HepG2 (cell line): ENCODE data around the gene TXNRD2. TPM values are rescaled to one million over a fixed set of nuclear protein-coding genes. Genes with fewer than 3 reads are reported as not detected.

Source experiments
- BRD4 ChIP-seq: sonication (generic); formaldehyde crosslinking; IDR thresholded peaks from 2 replicates; pipeline ENCODE4 v1.4.0; 2020; ENCODE audit warnings: missing genetic modification reagents
- CCDC6 ChIP-seq: sonication (generic); formaldehyde crosslinking; IDR thresholded peaks from 2 replicates; pipeline ENCODE4 v1.8.1; 2022; ENCODE audit warnings: mild to moderate bottlenecking, missing genetic modification reagents, moderate library complexity
- EP300 ChIP-seq, 3 experiments: sonication (generic) in 1 of 3; formaldehyde crosslinking in 1 of 3; IDR thresholded peaks; 2 replicates each; pipeline versions ENCODE4 v1.5.1 to v1.6.1; 2011 to 2020; ENCODE audit warnings: low read depth in 2 of 3, low read length in 2 of 3, borderline replicate concordance in 1 of 3, improper control_type of control experiment in 1 of 3, mild to moderate bottlenecking in 1 of 3, missing genetic modification reagents in 1 of 3, moderate library complexity in 1 of 3
- HNRNPL ChIP-seq: fragments of 200-400 bp; formaldehyde crosslinking; IDR thresholded peaks from 2 replicates; pipeline ENCODE4 v1.6.1; 2017; ENCODE audit warnings: mild to moderate bottlenecking, low read depth, low read length
- MAFG ChIP-seq: sonication (generic); formaldehyde crosslinking; IDR thresholded peaks from 2 replicates; pipeline ENCODE4 v1.5.1; 2020; ENCODE audit warnings: mild to moderate bottlenecking, missing genetic modification reagents
- MED13 ChIP-seq: sonication (generic); formaldehyde crosslinking; IDR thresholded peaks from 2 replicates; pipeline ENCODE4 v1.5.0; 2020; ENCODE audit warnings: missing genetic modification reagents
- PRMT3 ChIP-seq: sonication (generic); formaldehyde crosslinking; IDR thresholded peaks from 2 replicates; pipeline ENCODE4 v1.8.1; 2022; ENCODE audit warnings: low read depth, mild to moderate bottlenecking, moderate library complexity, missing genetic modification reagents, borderline replicate concordance
- RBFOX2 ChIP-seq: fragments of 200-400 bp; formaldehyde crosslinking; IDR thresholded peaks from 2 replicates; pipeline ENCODE4 v1.6.1; 2017; ENCODE audit warnings: low read depth, mild to moderate bottlenecking, low read length
- SAP130 ChIP-seq: IDR thresholded peaks from 2 replicates; pipeline ENCODE4 v1.6.1; 2016; ENCODE audit warnings: low read depth
- ZNF10 ChIP-seq: sonication (generic); formaldehyde crosslinking; IDR thresholded peaks from 2 replicates; pipeline ENCODE4 v1.4.0; 2020; ENCODE audit warnings: mild to moderate bottlenecking, low read depth, missing genetic modification reagents, borderline replicate concordance
- ZNF224 ChIP-seq: sonication (generic); formaldehyde crosslinking; IDR thresholded peaks from 2 replicates; pipeline ENCODE4 v1.5.0; 2020; ENCODE audit warnings: mild to moderate bottlenecking, missing genetic modification reagents
- ZNF350 ChIP-seq: sonication (generic); formaldehyde crosslinking; IDR thresholded peaks from 2 replicates; pipeline ENCODE4 v1.4.0; 2020; ENCODE audit warnings: mild to moderate bottlenecking, low read depth, missing genetic modification reagents, borderline replicate concordance
- ZNF747 ChIP-seq: sonication (generic); formaldehyde crosslinking; IDR thresholded peaks from 2 replicates; pipeline ENCODE4 v1.8.1; 2023; ENCODE audit warnings: missing genetic modification reagents, mild to moderate bottlenecking, borderline replicate concordance
- ZNF761 ChIP-seq: sonication (generic); formaldehyde crosslinking; conservative IDR thresholded peaks from 2 replicates; pipeline ENCODE4 v1.4.0; 2020; ENCODE audit warnings: mild to moderate bottlenecking, missing genetic modification reagents
- polyA plus RNA-seq, 8 experiments: library from polyadenylated mRNA; depleted of rRNA in 3 of 8; stranded (reverse) in 7 of 8; unstranded in 1 of 8; fragments of >200 nt; fragmentation: Illumina TruSeq in 4 of 8; extraction: Trizol in 4 of 8; gene quantifications; 2 replicates each; pipeline versions ENCODE4 v1.2.1 to v1.2.3, GENCODE V29; 2011 to 2016; ENCODE audit warnings: low read depth in 4 of 8, missing spikeins in 1 of 8, mixed read lengths in 1 of 8; ENCODE audit not compliant: insufficient read depth in 1 of 8
- total RNA-seq, 5 experiments: library from RNA; depleted of rRNA; stranded (reverse); fragments of >200 nt; fragmentation: Illumina TruSeq; extraction: Trizol; gene quantifications; 2 replicates each; pipeline ENCODE4 v1.2.3, GENCODE V29; 2016; ENCODE audit warnings: low read depth in 1 of 5
- TF ChIP-seq, protein P1 (sequence below): IDR thresholded peaks from 2 replicates; pipeline ENCODE4 v1.6.1; 2016; ENCODE audit warnings: low read depth, control low read depth
- TF ChIP-seq, protein P2 (sequence below): sonication (generic); formaldehyde crosslinking; IDR thresholded peaks from 2 replicates; pipeline ENCODE4 v1.4.0; 2020; ENCODE audit warnings: missing genetic modification reagents, mild to moderate bottlenecking, borderline replicate concordance
- TF ChIP-seq, protein P3 (sequence below): sonication (generic); formaldehyde crosslinking; IDR thresholded peaks from 2 replicates; pipeline ENCODE4 v1.9.0; 2022; ENCODE audit warnings: low read depth, missing genetic modification reagents
- TF ChIP-seq, protein P4 (sequence below): sonication (generic); formaldehyde crosslinking; IDR thresholded peaks from 2 replicates; pipeline ENCODE4 v1.9.0; 2022; ENCODE audit warnings: missing genetic modification reagents, mild to moderate bottlenecking, borderline replicate concordance

Gene TXNRD2
- total and polyA plus RNA-seq, 2 of the 13 experiments (the other 11 are each of a cell fraction or from before 2014, with no cell fraction given): 17.5 to 18.6 TPM

DNA sequence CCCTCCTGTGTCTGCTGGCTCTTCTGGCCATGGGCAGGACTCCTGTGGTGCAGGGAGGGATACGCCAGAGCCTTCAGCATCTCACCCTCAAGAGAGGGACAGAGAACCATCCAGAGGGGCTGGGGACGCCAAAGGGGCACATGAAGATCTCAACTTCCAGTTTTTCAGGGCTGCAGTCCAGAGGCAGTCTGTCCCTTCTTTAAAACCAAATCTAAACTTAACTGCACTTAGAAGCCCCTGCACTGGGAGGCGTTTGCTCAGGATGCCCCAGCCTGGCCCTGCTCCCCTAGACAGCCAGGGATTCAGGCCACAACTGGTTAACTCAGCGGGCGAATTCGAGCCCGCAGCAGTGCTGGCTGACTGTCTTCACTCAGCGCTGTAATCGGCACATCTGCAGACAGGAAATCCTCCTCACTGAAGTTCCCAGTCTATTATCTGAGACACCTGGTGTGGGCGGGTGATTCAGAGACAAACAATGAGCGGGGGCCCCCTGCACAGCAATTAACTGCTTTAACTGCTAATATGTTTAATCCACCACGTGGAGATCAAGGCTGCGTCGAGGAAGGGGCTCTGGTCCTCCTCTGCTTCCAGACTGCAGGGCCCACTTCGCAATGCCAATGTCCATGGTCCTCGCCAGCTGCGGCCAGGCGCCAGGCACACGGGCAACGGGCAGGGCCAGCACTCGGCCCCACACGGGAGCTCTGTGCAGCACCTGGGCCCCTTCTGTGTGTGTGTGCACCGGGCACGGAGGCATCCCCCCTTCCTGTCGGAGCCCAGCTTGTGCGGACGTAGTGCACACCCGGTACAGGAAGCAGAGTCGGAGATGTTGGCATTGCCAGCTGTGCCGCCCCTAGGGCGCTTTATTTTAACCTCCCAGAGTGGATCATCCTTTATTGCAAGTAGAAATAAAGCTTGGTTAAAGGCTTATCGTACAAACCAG is 50.0 kb downstream of the TXNRD2 start (continued):
- TF ChIP-seq ZNF224 (CRISPR knock-in tag): 0 out of 2 replicates have a peak, but pooled peaks have one; percentile 39
- TF ChIP-seq BRD4: peak; percentile 25; the same call in 1 of the 2 replicates
- 0 out of 2 replicates have a peak, but pooled peaks have one; percentile 1 for TF ChIP-seq MED13 (CRISPR knock-in tag)
- TF ChIP-seq, protein P1, sequence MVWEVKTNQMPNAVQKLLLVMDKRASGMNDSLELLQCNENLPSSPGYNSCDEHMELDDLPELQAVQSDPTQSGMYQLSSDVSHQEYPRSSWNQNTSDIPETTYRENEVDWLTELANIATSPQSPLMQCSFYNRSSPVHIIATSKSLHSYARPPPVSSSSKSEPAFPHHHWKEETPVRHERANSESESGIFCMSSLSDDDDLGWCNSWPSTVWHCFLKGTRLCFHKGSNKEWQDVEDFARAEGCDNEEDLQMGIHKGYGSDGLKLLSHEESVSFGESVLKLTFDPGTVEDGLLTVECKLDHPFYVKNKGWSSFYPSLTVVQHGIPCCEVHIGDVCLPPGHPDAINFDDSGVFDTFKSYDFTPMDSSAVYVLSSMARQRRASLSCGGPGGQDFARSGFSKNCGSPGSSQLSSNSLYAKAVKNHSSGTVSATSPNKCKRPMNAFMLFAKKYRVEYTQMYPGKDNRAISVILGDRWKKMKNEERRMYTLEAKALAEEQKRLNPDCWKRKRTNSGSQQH: peak; percentile 5; the same call in 1 of the 2 replicates
- 0 out of 2 replicates have a peak, but pooled peaks have one; percentile 50 for TF ChIP-seq ZNF747
- TF ChIP-seq RBFOX2: 0 out of 2 replicates have a peak, but pooled peaks have one; percentile 6
- no peak for TF ChIP-seq CCDC6 (CRISPR knock-in tag)
- TF ChIP-seq ZNF10 (CRISPR knock-in tag): peak; percentile 24; the same call in 1 of the 2 replicates
- TF ChIP-seq EP300 (IDR thresholded peaks at IDR 0.05; ENCODE audit: low read depth in 2 of 2, low read length in 2 of 2): peak in 1 of 2 experiments; percentile 47; a peak in 1 of 4 replicates
- no peak for TF ChIP-seq EP300 (CRISPR knock-in tag; IDR thresholded peaks at IDR 0.05; ENCODE audit: borderline replicate concordance)
- 0 out of 2 replicates have a peak, but pooled peaks have one; percentile 21 for TF ChIP-seq ZNF761
- TF ChIP-seq, protein P2, sequence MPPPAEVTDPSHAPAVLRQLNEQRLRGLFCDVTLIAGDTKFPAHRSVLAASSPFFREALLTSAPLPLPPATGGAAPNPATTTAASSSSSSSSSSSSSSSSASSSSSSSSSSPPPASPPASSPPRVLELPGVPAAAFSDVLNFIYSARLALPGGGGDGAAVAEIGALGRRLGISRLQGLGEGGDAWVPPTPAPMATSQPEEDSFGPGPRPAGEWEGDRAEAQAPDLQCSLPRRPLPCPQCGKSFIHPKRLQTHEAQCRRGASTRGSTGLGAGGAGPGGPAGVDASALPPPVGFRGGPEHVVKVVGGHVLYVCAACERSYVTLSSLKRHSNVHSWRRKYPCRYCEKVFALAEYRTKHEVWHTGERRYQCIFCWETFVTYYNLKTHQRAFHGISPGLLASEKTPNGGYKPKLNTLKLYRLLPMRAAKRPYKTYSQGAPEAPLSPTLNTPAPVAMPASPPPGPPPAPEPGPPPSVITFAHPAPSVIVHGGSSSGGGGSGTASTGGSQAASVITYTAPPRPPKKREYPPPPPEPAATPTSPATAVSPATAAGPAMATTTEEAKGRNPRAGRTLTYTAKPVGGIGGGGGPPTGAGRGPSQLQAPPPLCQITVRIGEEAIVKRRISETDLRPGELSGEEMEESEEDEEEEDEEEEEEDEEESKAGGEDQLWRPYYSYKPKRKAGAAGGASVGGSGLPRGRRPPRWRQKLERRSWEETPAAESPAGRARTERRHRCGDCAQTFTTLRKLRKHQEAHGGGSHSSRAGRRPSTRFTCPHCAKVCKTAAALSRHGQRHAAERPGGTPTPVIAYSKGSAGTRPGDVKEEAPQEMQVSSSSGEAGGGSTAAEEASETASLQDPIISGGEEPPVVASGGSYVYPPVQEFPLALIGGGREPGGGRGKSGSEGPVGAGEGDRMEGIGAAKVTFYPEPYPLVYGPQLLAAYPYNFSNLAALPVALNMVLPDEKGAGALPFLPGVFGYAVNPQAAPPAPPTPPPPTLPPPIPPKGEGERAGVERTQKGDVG: peak; percentile 86; the same call in 1 of the 2 replicates
- TF ChIP-seq, protein P3, sequence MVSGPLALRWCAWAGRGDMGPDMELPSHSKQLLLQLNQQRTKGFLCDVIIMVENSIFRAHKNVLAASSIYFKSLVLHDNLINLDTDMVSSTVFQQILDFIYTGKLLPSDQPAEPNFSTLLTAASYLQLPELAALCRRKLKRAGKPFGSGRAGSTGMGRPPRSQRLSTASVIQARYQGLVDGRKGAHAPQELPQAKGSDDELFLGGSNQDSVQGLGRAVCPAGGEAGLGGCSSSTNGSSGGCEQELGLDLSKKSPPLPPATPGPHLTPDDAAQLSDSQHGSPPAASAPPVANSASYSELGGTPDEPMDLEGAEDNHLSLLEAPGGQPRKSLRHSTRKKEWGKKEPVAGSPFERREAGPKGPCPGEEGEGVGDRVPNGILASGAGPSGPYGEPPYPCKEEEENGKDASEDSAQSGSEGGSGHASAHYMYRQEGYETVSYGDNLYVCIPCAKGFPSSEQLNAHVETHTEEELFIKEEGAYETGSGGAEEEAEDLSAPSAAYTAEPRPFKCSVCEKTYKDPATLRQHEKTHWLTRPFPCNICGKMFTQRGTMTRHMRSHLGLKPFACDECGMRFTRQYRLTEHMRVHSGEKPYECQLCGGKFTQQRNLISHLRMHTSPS (CRISPR knock-in tag): peak; percentile 89
- TF ChIP-seq MAFG (CRISPR knock-in tag): 0 out of 2 replicates have a peak, but pooled peaks have one; percentile 12
- TF ChIP-seq, protein P4, sequence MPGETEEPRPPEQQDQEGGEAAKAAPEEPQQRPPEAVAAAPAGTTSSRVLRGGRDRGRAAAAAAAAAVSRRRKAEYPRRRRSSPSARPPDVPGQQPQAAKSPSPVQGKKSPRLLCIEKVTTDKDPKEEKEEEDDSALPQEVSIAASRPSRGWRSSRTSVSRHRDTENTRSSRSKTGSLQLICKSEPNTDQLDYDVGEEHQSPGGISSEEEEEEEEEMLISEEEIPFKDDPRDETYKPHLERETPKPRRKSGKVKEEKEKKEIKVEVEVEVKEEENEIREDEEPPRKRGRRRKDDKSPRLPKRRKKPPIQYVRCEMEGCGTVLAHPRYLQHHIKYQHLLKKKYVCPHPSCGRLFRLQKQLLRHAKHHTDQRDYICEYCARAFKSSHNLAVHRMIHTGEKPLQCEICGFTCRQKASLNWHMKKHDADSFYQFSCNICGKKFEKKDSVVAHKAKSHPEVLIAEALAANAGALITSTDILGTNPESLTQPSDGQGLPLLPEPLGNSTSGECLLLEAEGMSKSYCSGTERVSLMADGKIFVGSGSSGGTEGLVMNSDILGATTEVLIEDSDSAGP: peak; percentile 71; the same call in 1 of the 2 replicates
- peak; percentile 94 for TF ChIP-seq HNRNPL
- 0 out of 2 replicates have a peak, but pooled peaks have one; percentile 19 for TF ChIP-seq SAP130 (CRISPR knock-in tag)
- peak; percentile 52; the same call in 1 of the 2 replicates for TF ChIP-seq ZNF350 (CRISPR knock-in tag)
- 0 out of 2 replicates have a peak, but pooled peaks have one; percentile 29 for TF ChIP-seq PRMT3 (CRISPR knock-in tag)
